ENCODE measurements around the gene CMC4. TPM values are rescaled to one million over a fixed set of nuclear protein-coding genes. Genes with fewer than 3 reads are reported as not detected.

CMC4 gene
- total and polyA plus RNA-seq, 5 donors from 2014 or later, result 3.7 to 22.9 (median 18.8) TPM

- Histone ChIP-seq H3K4me1 (ENCODE audit: control insufficient read depth, insufficient read depth, low read length, poor library complexity, severe bottlenecking) (peaks cover 7% of the 10 kb centered on the region), H3K36me3 (ENCODE audit: control insufficient read depth, insufficient read depth, low read length) (no peaks in the 10 kb centered on the region), H3K27me3 (ENCODE audit: control insufficient read depth, insufficient read depth, low read length) (no peaks in the 10 kb centered on the region), H3K4me3 (ENCODE audit: low read depth, low read length) (peak overlapping the region; percentile 85), H3K27ac (ENCODE audit: insufficient read depth, low read length, poor library complexity, severe bottlenecking) (peak overlapping the region; percentile 92), H3K9me3 (ENCODE audit: control insufficient read depth in 2 of 2, low read length in 2 of 2) (no peaks in the 10 kb centered on the region)
- Mint-ChIP-seq H3K27ac (peak overlapping the region in 2 of 3 donors; percentile 44 to 92), H3K4me3 (peak overlapping the region; percentile 89 to 96 (median 90)), H3K27me3 (peaks cover 17% of the 10 kb centered on the region), H3K36me3 (no peaks in the 10 kb centered on the region), H3K9me3 (no peaks in the 10 kb centered on the region), H3K4me1 (peaks cover 12 to 31% (median 15%) of the 10 kb centered on the region in 4 donors)
- DNase-seq (peak in 1 of 3 donors; percentile 15), ATAC-seq (ENCODE audit: low read depth in 2 of 2) (no peak)
Observed at GRCh38 chrX:155028129-155028528, 42.8 kb downstream of the CMC4 start.

- Histone ChIP-seq H3K36me3 (ENCODE audit: control insufficient read depth, insufficient read depth, low read length) (no peaks in the 10 kb centered on the region), H3K4me3 (ENCODE audit: low read depth, low read length) (peak overlapping the region; percentile 85), H3K9me3 (ENCODE audit: control insufficient read depth in 2 of 2, low read length in 2 of 2) (no peaks in the 10 kb centered on the region), H3K4me1 (ENCODE audit: control insufficient read depth, insufficient read depth, low read length, poor library complexity, severe bottlenecking) (peaks cover 7% of the 10 kb centered on the region), H3K27me3 (ENCODE audit: control insufficient read depth, insufficient read depth, low read length) (no peaks in the 10 kb centered on the region), H3K27ac (ENCODE audit: insufficient read depth, low read length, poor library complexity, severe bottlenecking) (peak overlapping the region; percentile 92)
- peak overlapping the region; percentile 89 to 96 (median 90) for H3K4me3 Mint-ChIP-seq
- DNase-seq (peak in 2 of 3 donors; percentile 22 to 41), ATAC-seq (ENCODE audit: low read depth in 2 of 2) (no peak)
- H3K27ac Mint-ChIP-seq, result peak overlapping the region; percentile 86 to 93 (median 92)
- peaks cover 17% of the 10 kb centered on the region for H3K27me3 Mint-ChIP-seq
- H3K9me3 Mint-ChIP-seq, result no peaks in the 10 kb centered on the region
- no peaks in the 10 kb centered on the region for H3K36me3 Mint-ChIP-seq
- H3K4me1 Mint-ChIP-seq, result peaks cover 12 to 31% (median 15%) of the 10 kb centered on the region in 4 donors
Observed at GRCh38 chrX:155027509-155028066, 43.3 kb downstream of the CMC4 start.

GRCh38 chrX:155026727-155027508, 44.0 kb downstream of the CMC4 start, which contains the start of gene FUNDC2:
Gene FUNDC2 (plus strand): TSS chrX:155026844. CDS start chrX:155026939, 95 bp downstream.
- Mint-ChIP-seq H3K27me3 (peaks cover 17% of the 10 kb centered on the region), H3K4me1 (peaks cover 12 to 30% (median 15%) of the 10 kb centered on the region in 4 donors), H3K36me3 (no peaks in the 10 kb centered on the region), H3K27ac (peak within 1 kb of the TSS; percentile 92 to 96 (median 92)), H3K9me3 (no peaks in the 10 kb centered on the region), H3K4me3 (peak within 1 kb of the TSS; percentile 89 to 96 (median 90))
- peak; percentile 92 to 94 for ATAC-seq (ENCODE audit: low read depth in 2 of 2)
- Histone ChIP-seq H3K4me3 (ENCODE audit: low read depth, low read length) (peak within 1 kb of the TSS; percentile 85), H3K4me1 (ENCODE audit: control insufficient read depth, insufficient read depth, low read length, poor library complexity, severe bottlenecking) (peaks cover 7% of the 10 kb centered on the region), H3K27ac (ENCODE audit: insufficient read depth, low read length, poor library complexity, severe bottlenecking) (peak within 1 kb of the TSS; percentile 92), H3K36me3 (ENCODE audit: control insufficient read depth, insufficient read depth, low read length) (no peaks in the 10 kb centered on the region), H3K9me3 (ENCODE audit: control insufficient read depth in 2 of 2, low read length in 2 of 2) (no peaks in the 10 kb centered on the region), H3K27me3 (ENCODE audit: control insufficient read depth, insufficient read depth, low read length) (no peaks in the 10 kb centered on the region)
- peak; percentile 89 to 96 (median 93) for DNase-seq

GRCh38 chrX:155026420-155026726, 44.6 kb downstream of the CMC4 start:
- ATAC-seq (ENCODE audit: low read depth in 2 of 2), result no peak
- Histone ChIP-seq H3K36me3 (ENCODE audit: control insufficient read depth, insufficient read depth, low read length) (no peaks in the 10 kb centered on the region), H3K4me1 (ENCODE audit: control insufficient read depth, insufficient read depth, low read length, poor library complexity, severe bottlenecking) (peaks cover 7% of the 10 kb centered on the region), H3K27ac (ENCODE audit: insufficient read depth, low read length, poor library complexity, severe bottlenecking) (peak overlapping the region; percentile 92), H3K9me3 (ENCODE audit: control insufficient read depth in 2 of 2, low read length in 2 of 2) (no peaks in the 10 kb centered on the region), H3K4me3 (ENCODE audit: low read depth, low read length) (peak overlapping the region; percentile 63), H3K27me3 (ENCODE audit: control insufficient read depth, insufficient read depth, low read length) (no peaks in the 10 kb centered on the region)
- H3K4me3 Mint-ChIP-seq, result peak overlapping the region; percentile 82 to 90 (median 86)
- no peaks in the 10 kb centered on the region for H3K36me3 Mint-ChIP-seq
- no peaks in the 10 kb centered on the region for H3K9me3 Mint-ChIP-seq
- H3K4me1 Mint-ChIP-seq, result peaks cover 10 to 27% (median 15%) of the 10 kb centered on the region in 4 donors
- peaks cover 22% of the 10 kb centered on the region for H3K27me3 Mint-ChIP-seq
- no peak for DNase-seq
- H3K27ac Mint-ChIP-seq, result peak overlapping the region; percentile 92 to 96 (median 92)

GRCh38 chrX:155023907-155024833, 46.8 kb downstream of the CMC4 start:
- Histone ChIP-seq H3K27me3 (ENCODE audit: control insufficient read depth, insufficient read depth, low read length) (peaks cover 2% of the 10 kb centered on the region), H3K36me3 (ENCODE audit: control insufficient read depth, insufficient read depth, low read length) (no peaks in the 10 kb centered on the region), H3K27ac (ENCODE audit: insufficient read depth, low read length, poor library complexity, severe bottlenecking) (no peak overlapping the region), H3K9me3 (ENCODE audit: control insufficient read depth in 2 of 2, low read length in 2 of 2) (no peaks in the 10 kb centered on the region), H3K4me1 (ENCODE audit: control insufficient read depth, insufficient read depth, low read length, poor library complexity, severe bottlenecking) (peaks cover 7% of the 10 kb centered on the region), H3K4me3 (ENCODE audit: low read depth, low read length) (no peak overlapping the region)
- Mint-ChIP-seq H3K27me3 (peaks cover 22% of the 10 kb centered on the region), H3K27ac (peak overlapping the region in 1 of 3 donors; percentile 36), H3K9me3 (no peaks in the 10 kb centered on the region), H3K4me3 (peak overlapping the region in 2 of 4 donors; percentile 10 to 25), H3K4me1 (peaks cover 8 to 20% (median 12%) of the 10 kb centered on the region in 4 donors), H3K36me3 (no peaks in the 10 kb centered on the region)
- ATAC-seq (ENCODE audit: low read depth in 2 of 2), result no peak
- no peak for DNase-seq

- no peak within 1 kb of the TSS for H3K27ac ChIP-seq (ENCODE audit: insufficient read depth, low read length, poor library complexity, severe bottlenecking)
- Mint-ChIP-seq H3K36me3 (no peaks in the 10 kb centered on the region), H3K27me3 (peaks cover 22% of the 10 kb centered on the region), H3K9me3 (no peaks in the 10 kb centered on the region), H3K27ac (no peak within 1 kb of the TSS), H3K4me3 (no peak within 1 kb of the TSS), H3K4me1 (peaks cover 0 to 5% (median 4%) of the 10 kb centered on the region in 4 donors)
- H3K27me3 ChIP-seq (ENCODE audit: control insufficient read depth, insufficient read depth, low read length), result peaks cover 6% of the 10 kb centered on the region
- H3K9me3 ChIP-seq (ENCODE audit: control insufficient read depth in 2 of 2, low read length in 2 of 2), result no peaks in the 10 kb centered on the region
- no peaks in the 10 kb centered on the region for H3K36me3 ChIP-seq (ENCODE audit: control insufficient read depth, insufficient read depth, low read length)
- no peak within 1 kb of the TSS for H3K4me3 ChIP-seq (ENCODE audit: low read depth, low read length)
- ATAC-seq (ENCODE audit: low read depth in 2 of 2) (no peak), DNase-seq (no peak)
- H3K4me1 ChIP-seq (ENCODE audit: control insufficient read depth, insufficient read depth, low read length, poor library complexity, severe bottlenecking), result peaks cover 3% of the 10 kb centered on the region
Observed at GRCh38 chrX:155022585-155022984, 48.4 kb downstream of the CMC4 start, which contains the start of gene F8. Gene F8 (minus strand): TSS chrX:155022723. CDS start chrX:155022552, 171 bp downstream.

GRCh38 chrX:155020591-155020990, 50.3 kb downstream of the CMC4 start:
- H3K4me3 Mint-ChIP-seq, result no peak overlapping the region
- H3K36me3 Mint-ChIP-seq, result no peaks in the 10 kb centered on the region
- DNase-seq (no peak), ATAC-seq (ENCODE audit: low read depth in 2 of 2) (no peak)
- peaks cover 0 to 4% (median 0%) of the 10 kb centered on the region in 4 donors for H3K4me1 Mint-ChIP-seq
- Histone ChIP-seq H3K27me3 (ENCODE audit: control insufficient read depth, insufficient read depth, low read length) (peaks cover 6% of the 10 kb centered on the region), H3K4me1 (ENCODE audit: control insufficient read depth, insufficient read depth, low read length, poor library complexity, severe bottlenecking) (no peaks in the 10 kb centered on the region), H3K9me3 (ENCODE audit: control insufficient read depth in 2 of 2, low read length in 2 of 2) (no peaks in the 10 kb centered on the region), H3K36me3 (ENCODE audit: control insufficient read depth, insufficient read depth, low read length) (no peaks in the 10 kb centered on the region), H3K4me3 (ENCODE audit: low read depth, low read length) (no peak overlapping the region), H3K27ac (ENCODE audit: insufficient read depth, low read length, poor library complexity, severe bottlenecking) (no peak overlapping the region)
- H3K9me3 Mint-ChIP-seq, result no peaks in the 10 kb centered on the region
- no peak overlapping the region for H3K27ac Mint-ChIP-seq
- H3K27me3 Mint-ChIP-seq, result peaks cover 17% of the 10 kb centered on the region
